LNCaP clone FGC (cell line): ENCODE measurements around the gene GRHL3.

Experiments
- DNase-seq: peaks from one replicate; pipeline ENCODE4 v3.0.0-alpha.2; 2011; ENCODE audit warnings: low read depth
- H3K4me3 ChIP-seq: 2 replicates; pipeline ENCODE4 v1.5.1; 2011; ENCODE audit warnings: mild to moderate bottlenecking, low read depth, low read length, control low read depth
- CTCF ChIP-seq: IDR thresholded peaks from 2 replicates; pipeline ENCODE4 v1.5.1; 2012; ENCODE audit warnings: mild to moderate bottlenecking; ENCODE audit not compliant: control insufficient read depth, insufficient read depth; ENCODE audit errors: extremely low read depth

GRHL3 gene

GRCh38 chr1:24400065-24400464 is 80.9 kb downstream of the GRHL3 start:
- no peak for TF ChIP-seq CTCF
- no peak overlapping the region for H3K4me3 ChIP-seq
- DNase-seq = no peak

- no peak for DNase-seq
- no peak for TF ChIP-seq CTCF
- H3K4me3 ChIP-seq = no peak overlapping the region
Measured at GRCh38 chr1:24403806-24404205, 84.6 kb downstream of the GRHL3 start.
